SH-SY5Y (cell line): Measurements from ENCODE around the gene TPGS1.

ENCODE experiments used
- GATA2 ChIP-seq: IDR thresholded peaks from 2 replicates; pipeline ENCODE4 v1.6.1; 2011; ENCODE audit warnings: mild to moderate bottlenecking, low read depth, low read length
- GATA3 ChIP-seq: IDR thresholded peaks from 2 replicates; pipeline ENCODE4 v1.6.1; 2011; ENCODE audit warnings: low read depth, mild to moderate bottlenecking, low read length, moderate library complexity

DNA sequence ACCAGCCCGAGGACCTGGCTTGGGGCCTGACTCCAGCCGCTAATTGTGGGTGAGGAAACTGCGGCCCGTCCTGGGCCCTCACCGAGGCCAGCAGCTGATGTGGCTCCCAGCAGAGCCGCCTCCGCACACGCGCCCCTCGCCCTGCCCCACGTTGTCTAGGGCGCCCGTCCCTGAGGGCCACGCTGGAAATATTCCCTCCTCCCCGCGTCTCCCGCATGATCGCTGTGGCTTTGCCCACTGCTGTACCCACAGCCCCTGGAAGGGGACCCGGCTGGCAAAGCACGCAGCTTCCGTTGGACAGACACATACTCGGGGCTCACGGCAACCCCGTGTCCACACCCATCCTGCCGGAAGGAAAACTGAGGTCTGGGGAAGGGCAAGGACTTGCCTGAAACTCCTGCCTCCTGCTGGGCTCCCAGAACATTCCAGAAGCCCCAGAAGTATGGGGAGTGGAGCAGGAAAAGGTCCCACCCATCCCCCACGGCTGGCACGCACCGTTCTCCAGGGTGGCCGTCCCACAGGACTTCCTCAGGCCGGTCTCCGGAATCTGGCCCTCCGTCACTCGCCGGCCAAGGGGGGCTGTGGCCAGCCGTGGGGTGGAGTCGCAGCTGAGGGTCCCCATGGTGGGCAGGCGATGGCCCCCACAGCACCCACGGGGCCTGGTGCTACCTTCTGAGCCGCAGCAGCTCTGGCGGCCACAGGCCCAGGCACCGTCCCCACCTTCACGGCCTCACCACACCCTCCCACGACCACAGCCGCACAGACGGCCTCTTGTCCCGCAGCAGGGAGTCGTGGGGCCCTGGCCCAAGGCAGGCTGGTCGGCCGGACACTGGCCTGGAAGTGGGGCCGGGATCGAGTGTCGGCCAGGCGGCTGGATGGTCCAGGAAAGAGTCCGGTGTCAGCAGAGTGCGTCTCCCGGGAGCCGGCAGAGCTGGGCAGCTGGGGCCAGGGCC, 32.9 kb upstream of the TPGS1 start:
- TF ChIP-seq GATA2 (no peak), GATA3 (no peak)
